Heart left ventricle (tissue), 16 donors: ENCODE data around the gene INPP5D. TPM values are rescaled to one million over a fixed set of nuclear protein-coding genes. Genes with fewer than 3 reads are reported as not detected.

Experiments used
- ATAC-seq, 4 donors: fragments of 200-7000 bp; cut with Tn5 transposase; one replicate each; pipeline ENCODE4 v1.9.1; 2020 to 2022; ENCODE audit warnings: moderate library complexity in 4 of 4, mild to moderate bottlenecking in 3 of 4, moderate number of reproducible peaks in 1 of 4
- DNase-seq, 5 donors: peaks; one replicate each; pipeline ENCODE4 v3.0.0-alpha.2; 2020
- H3K27ac ChIP-seq, 12 donors: fragments of 200-600 bp; sonication (generic) in 4 of 12; one replicate each; pipeline versions ENCODE4 v1.5.0 to v1.8.0; 2016 to 2022; ENCODE audit warnings: mild to moderate bottlenecking in 2 of 12
- H3K27me3 ChIP-seq, 9 donors: fragments of 200-600 bp; sonication (generic) in 2 of 9; one replicate each; pipeline versions ENCODE4 v1.5.1 to v1.8.0; 2016 to 2022; ENCODE audit warnings: mild to moderate bottlenecking in 3 of 9
- H3K36me3 ChIP-seq, 9 donors: fragments of 200-600 bp; sonication (generic) in 2 of 9; one replicate each; pipeline versions ENCODE4 v1.5.0 to v1.8.0; 2018 to 2022; ENCODE audit warnings: mild to moderate bottlenecking in 2 of 9
- H3K4me1 ChIP-seq, 12 donors: fragments of 200-600 bp; sonication (generic) in 4 of 12; one replicate each; pipeline versions ENCODE4 v1.5.0 to v1.8.0; 2016 to 2022; ENCODE audit warnings: mild to moderate bottlenecking in 3 of 12
- H3K4me3 ChIP-seq, 12 donors: fragments of 200-600 bp; sonication (generic) in 4 of 12; one replicate each; pipeline versions ENCODE4 v1.5.0 to v1.8.0; 2017 to 2022; ENCODE audit warnings: mild to moderate bottlenecking in 9 of 12, moderate library complexity in 4 of 12
- H3K9me3 ChIP-seq, 12 donors: fragments of 200-600 bp; sonication (generic) in 4 of 12; one replicate each; pipeline versions ENCODE4 v1.5.0 to v1.8.0; 2016 to 2022; ENCODE audit warnings: mild to moderate bottlenecking in 1 of 12
- CTCF ChIP-seq, 12 donors: fragments of 200-600 bp; sonication (generic) in 4 of 12; IDR thresholded peaks; one replicate each; pipeline versions ENCODE4 v1.5.0 to v1.8.0; 2018 to 2022; ENCODE audit warnings: antibody characterized with exemption in 12 of 12, mild to moderate bottlenecking in 5 of 12
- POLR2A ChIP-seq, 2 donors: fragments of 450-650 bp; IDR thresholded peaks; one replicate each; pipeline ENCODE4 v1.6.1; 2017; ENCODE audit warnings: antibody characterized with exemption in 2 of 2, mild to moderate bottlenecking in 2 of 2, moderate library complexity in 2 of 2
- WGBS, 4 donors: extraction: QIAGEN DNeasy Blood & Tissue Kit in 2 of 4; methylation state at CpG; one replicate each; pipeline versions ENCODE4 v1.1.5 to v1.1.7; 2013 to 2018; 5-methylcytosine and 5-hydroxymethylcytosine counted together
- intact Hi-C, 10 donors: fragments of 100-400 bp; cut with DNase I; formaldehyde crosslinking; loops; one replicate each; pipeline versions ENCODE4 v1.11.1 to v1.14.2; 2022
- polyA plus RNA-seq, 2 donors: library from polyadenylated mRNA; stranded (reverse); fragments of 200-250 nt; gene quantifications; one replicate each; pipeline ENCODE4 v1.2.3, GENCODE V29; 2013
- total RNA-seq, 9 donors: library from RNA; depleted of rRNA in 2 of 9; stranded (reverse); fragments of >200 nt in 2 of 9; fragmentation: NEBNext Ultra II Directional in 3 of 9; extraction: Animal tissue kit (Norgen Biotek cat#: 25700) in 3 of 9; gene quantifications; one replicate each; pipeline versions ENCODE4 v1.1.0 to v1.2.4, GENCODE V29; 2016 to 2023
- donor health status: ischemic (EF 13 %, LVEDD 7.1; RV severe dilation, severe dysfunction).
- donor health status: healthy with polysubstance abuse.
- donor health status: DM: no; HTN: yes; CAD: no.
- donor health status: DM: no; HTN: no; CAD: no.
- donor health status: ischemic (EF 25% LVEDD 6.9; RV normal size, moderate dysfunction).
- donor health status: ischemic (EF 25% LVEDD 5.7; RV mildly dilated, moderate dysfunction).
- donor health status: healthy.
- donor health status: DM: yes; HTN: yes; CAD: no.
- donor health status: ischemic (EF 35%, LVEDD 5.7; RV mildly dilated, moderate dysfunction).
- donor health status: nonischemic (EF 11% LVEDD 7.7; RV severe dilation, severe dysfunction).
- donor health status: DM: yes; HTN: yes; CAD: no.
- donor health status: PGD.
- donor health status: ischemic (EF 29% LVEDD 5.4; RV normal size, mild dysfunction).
- donor health status: nonischemic (EF 23%, LVEDD 6.1; RV moderate dilation, normal function).

Gene INPP5D
- total and polyA plus RNA-seq, 11 donors: 2.8 to 29.1 (median 4.9) TPM

- Histone ChIP-seq H3K9me3 (no peaks in the 10 kb centered on the region), H3K36me3 (no peaks in the 10 kb centered on the region), H3K27me3 (peaks cover 0 to 16% (median 0%) of the 10 kb centered on the region in 9 donors), H3K27ac (no peak overlapping the region), H3K4me3 (no peak overlapping the region), H3K4me1 (peaks cover 0 to 38% (median 21%) of the 10 kb centered on the region in 12 donors)
- TF ChIP-seq CTCF (IDR thresholded peaks at IDR 0.05) (no peak), POLR2A (IDR thresholded peaks at IDR 0.05) (no peak)
- DNase-seq: no peak
- intact Hi-C loops: loop anchor here in 6 of 10 donors (10.0 kb wide), 3 partner anchors 199 to 451 kb away; partner anchors contain the start of gene ATG16L1 (in 1 of the 6)
- WGBS, 4 donors: 90 to 100% (median 95%) methylated on average over 2 of the region's 2 CpGs
- ATAC-seq: no peak
Measured at GRCh38 chr2:233055362-233055761, 4.8 kb upstream of the INPP5D start.

- peaks cover 0 to 36% (median 27%) of the 10 kb centered on the region in 12 donors for H3K4me1 ChIP-seq
- no peak overlapping the region for H3K27ac ChIP-seq
- 78 to 84% (median 82%) methylated on average over 6 of the region's 6 CpGs for WGBS, 4 donors
- DNase-seq (peak in 1 of 5 donors; percentile 28), ATAC-seq (no peak)
- no peak overlapping the region for H3K4me3 ChIP-seq
- H3K27me3 ChIP-seq: peaks cover 0 to 14% (median 0%) of the 10 kb centered on the region in 9 donors
- intact Hi-C loops: loop anchor here in 6 of 10 donors (10.0 kb wide), 3 partner anchors 198 to 452 kb away; partner anchors contain the start of gene ATG16L1 (in 1 of the 6)
- no peak for TF ChIP-seq POLR2A (IDR thresholded peaks at IDR 0.05)
- no peaks in the 10 kb centered on the region for H3K36me3 ChIP-seq
- no peaks in the 10 kb centered on the region for H3K9me3 ChIP-seq
Measured at GRCh38 chr2:233056961-233057605, 3.1 kb upstream of the INPP5D start.

- ATAC-seq (no peak), DNase-seq (peak in 1 of 5 donors; percentile 57)
- Histone ChIP-seq H3K27me3 (peaks cover 0 to 6% (median 0%) of the 10 kb centered on the region in 9 donors), H3K4me1 (peaks cover 0 to 48% (median 34%) of the 10 kb centered on the region in 12 donors), H3K27ac (peak overlapping the region in 11 of 12 donors; percentile 69 to 93 (median 87)), H3K9me3 (no peaks in the 10 kb centered on the region), H3K36me3 (no peaks in the 10 kb centered on the region), H3K4me3 (peak overlapping the region in 1 of 12 donors; percentile 57)
- TF ChIP-seq POLR2A (IDR thresholded peaks at IDR 0.05) (no peak), CTCF (IDR thresholded peaks at IDR 0.05) (no peak)
- intact Hi-C loops: loop anchor here in 6 of 10 donors (10.0 kb wide), 3 partner anchors 196 to 454 kb away; partner anchors contain the start of gene ATG16L1 (in 1 of the 6)
- WGBS, 4 donors: 88 to 95% (median 94%) methylated on average over 14 to 24 of the region's 24 CpGs
Measured at GRCh38 chr2:233058717-233059546, 1.2 kb upstream of the INPP5D start.

GRCh38 chr2:233059547-233059796 lies 670 bp upstream of the INPP5D start:
- no peak for ATAC-seq
- H3K27ac ChIP-seq: peak overlapping the region; percentile 69 to 93 (median 88)
- H3K27me3 ChIP-seq: peaks cover 0 to under 1% (median 0%) of the 10 kb centered on the region in 9 donors
- 63 to 78% (median 68%) methylated on average over 3 to 7 of the region's 7 CpGs for WGBS, 4 donors
- no peak for TF ChIP-seq CTCF (IDR thresholded peaks at IDR 0.05)
- no peak for TF ChIP-seq POLR2A (IDR thresholded peaks at IDR 0.05)
- peak overlapping the region in 10 of 12 donors; percentile 46 to 73 (median 59) for H3K4me3 ChIP-seq
- H3K4me1 ChIP-seq: peaks cover 0 to 45% (median 33%) of the 10 kb centered on the region in 12 donors
- DNase-seq: peak in 1 of 5 donors; percentile 57
- H3K36me3 ChIP-seq: no peaks in the 10 kb centered on the region
- intact Hi-C loops: loop anchor here in 6 of 10 donors (10.0 kb wide), 3 partner anchors 195 to 455 kb away; partner anchors contain the start of gene ATG16L1 (in 1 of the 6)
- H3K9me3 ChIP-seq: no peaks in the 10 kb centered on the region
